Stromal cell of bone marrow (primary cell): ENCODE measurements around the gene BMP8A.
"Not testable (repeated sequence)": the region's sequence is repeated elsewhere in the genome, so short reads cannot be mapped to it uniquely, and the experiment has no call there.

Source experiments
- DNase-seq: peaks from one replicate; pipeline ENCODE4 v3.0.0-alpha.2; 2012; ENCODE audit warnings: low read depth

The BMP8A gene

GRCh38 chr1:39527190-39527579 lies 35.7 kb downstream of the BMP8A start:
- DNase-seq = not testable (repeated sequence)

- no peak for DNase-seq
Observed at GRCh38 chr1:39528082-39528481, 36.6 kb downstream of the BMP8A start.

DNA sequence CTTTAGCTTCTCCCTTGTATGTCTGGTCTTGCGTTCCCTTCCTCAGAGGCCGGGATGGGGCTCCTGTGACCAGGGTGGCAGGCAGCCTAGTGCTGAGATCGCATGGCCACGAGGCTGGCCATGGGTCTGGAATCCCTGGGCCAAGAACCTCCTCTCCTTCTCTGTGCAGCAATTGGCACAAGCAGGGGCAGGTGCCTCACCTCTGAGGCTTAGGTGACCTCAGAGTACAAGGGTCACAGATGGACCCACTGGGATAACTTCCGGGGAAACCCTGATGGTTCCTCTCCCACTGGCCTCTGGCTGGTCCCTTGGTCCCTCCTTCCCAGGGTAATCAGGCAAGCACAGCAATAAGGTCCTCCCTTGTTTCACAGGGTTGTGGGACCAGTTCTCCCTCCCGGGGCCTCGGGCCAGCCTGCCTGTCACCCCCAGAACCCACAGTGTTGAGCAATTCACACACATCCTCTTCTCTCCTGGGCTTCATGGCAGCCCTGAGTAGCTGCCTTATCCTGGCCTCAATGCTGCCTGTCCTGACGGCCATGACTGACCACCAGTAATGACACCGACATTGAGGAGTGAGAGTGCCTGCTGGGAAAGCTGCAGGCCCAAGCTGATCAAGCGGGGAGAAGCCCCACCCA lies 38.6 kb downstream of the BMP8A start:
- DNase-seq = no peak

GRCh38 chr1:39531526-39531925 lies 40.1 kb downstream of the BMP8A start:
- DNase-seq = no peak

DNA sequence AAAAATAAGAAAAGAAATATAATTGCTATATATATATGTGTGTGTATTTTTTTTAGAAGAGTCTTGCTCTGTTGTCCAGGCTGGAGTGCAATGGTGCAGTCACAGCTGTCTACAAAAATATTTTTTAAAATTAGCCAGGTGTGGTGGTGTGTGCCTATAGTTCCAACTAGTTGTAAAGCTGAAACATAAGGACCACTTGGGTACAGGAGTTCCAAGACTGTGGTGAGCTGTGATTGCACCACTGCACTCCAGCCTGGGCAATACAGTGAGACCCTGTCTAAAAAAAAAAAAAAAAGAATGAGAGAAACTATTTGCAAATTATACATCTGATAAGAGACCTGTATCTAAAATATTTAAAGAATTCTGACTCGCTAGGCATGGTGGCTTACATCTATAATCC lies 42.0 kb downstream of the BMP8A start:
- DNase-seq = no peak

- DNase-seq = no peak
Observed at GRCh38 chr1:39538531-39539251, 47.3 kb downstream of the BMP8A start.

GRCh38 chr1:39539252-39539790 lies 47.9 kb downstream of the BMP8A start:
- DNase-seq = peak; percentile 62

GRCh38 chr1:39540504-39541031 lies 49.1 kb downstream of the BMP8A start:
- peak; percentile 73 for DNase-seq

GRCh38 chr1:39542924-39543323 lies 51.5 kb downstream of the BMP8A start:
- DNase-seq = no peak

DNA sequence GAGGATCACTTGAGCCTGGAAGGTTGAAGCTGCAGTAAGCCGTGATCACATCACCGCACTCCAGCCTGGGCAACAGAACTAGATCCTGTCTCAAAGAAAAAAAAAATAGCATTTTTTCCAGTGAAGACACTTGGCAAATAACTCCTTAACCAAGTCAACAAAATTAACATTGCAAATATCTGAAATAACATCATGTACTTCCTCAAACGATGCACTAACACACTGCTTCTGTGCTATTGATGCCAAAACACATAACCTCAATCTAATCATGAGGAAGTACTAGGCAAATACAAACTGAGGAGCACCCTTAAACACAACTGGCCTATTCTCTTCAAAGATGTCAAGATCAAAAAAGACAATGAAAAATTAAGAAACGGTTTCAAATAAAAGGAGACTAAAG lies 52.9 kb downstream of the BMP8A start:
- no peak for DNase-seq

- no peak for DNase-seq
Observed at GRCh38 chr1:39545531-39545930, 54.1 kb downstream of the BMP8A start.

GRCh38 chr1:39554277-39554676 lies 62.8 kb downstream of the BMP8A start:
- DNase-seq = no peak

DNA sequence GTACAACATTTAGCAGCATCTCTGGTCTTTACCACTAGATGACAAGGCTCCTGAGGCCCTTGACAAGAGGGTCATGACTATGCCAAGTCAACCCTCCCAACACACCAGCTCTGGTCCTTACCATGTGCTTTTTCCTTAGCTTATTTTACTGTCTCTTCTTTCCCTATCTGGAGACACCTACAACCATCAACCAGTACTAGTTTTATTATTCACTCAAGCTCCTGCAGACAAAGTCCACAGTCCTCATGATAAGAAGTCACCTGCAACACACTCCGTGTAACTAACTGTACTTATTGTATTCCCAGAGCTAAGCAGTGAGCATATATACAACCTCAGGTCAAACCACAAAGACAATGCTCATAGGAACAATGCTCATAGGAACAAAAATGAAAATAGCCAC lies 69.8 kb downstream of the BMP8A start:
- DNase-seq = no peak

- DNase-seq = no peak
Observed at GRCh38 chr1:39562886-39563285, 71.5 kb downstream of the BMP8A start.

GRCh38 chr1:39563669-39564068 lies 72.2 kb downstream of the BMP8A start:
- DNase-seq = no peak

DNA sequence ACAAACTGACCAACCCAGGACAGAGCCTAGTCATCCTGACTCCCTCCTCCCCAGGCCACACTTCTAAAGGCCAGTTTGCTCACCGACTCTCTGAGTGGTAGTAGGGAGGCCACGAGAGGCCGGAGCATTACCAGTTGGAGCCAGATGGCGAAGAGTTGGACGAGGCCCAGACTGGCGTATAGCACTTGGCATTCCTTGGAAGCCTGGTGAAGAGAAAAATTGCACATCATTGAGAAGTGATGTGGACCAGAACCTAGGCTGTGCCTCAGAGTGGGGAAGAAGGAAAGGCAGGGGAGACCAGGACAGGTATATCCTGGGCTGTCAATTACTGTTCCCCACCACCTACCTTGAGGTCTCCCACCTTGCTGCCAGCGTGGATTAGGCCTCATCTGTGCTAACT lies 72.9 kb downstream of the BMP8A start:
- DNase-seq = no peak

DNA sequence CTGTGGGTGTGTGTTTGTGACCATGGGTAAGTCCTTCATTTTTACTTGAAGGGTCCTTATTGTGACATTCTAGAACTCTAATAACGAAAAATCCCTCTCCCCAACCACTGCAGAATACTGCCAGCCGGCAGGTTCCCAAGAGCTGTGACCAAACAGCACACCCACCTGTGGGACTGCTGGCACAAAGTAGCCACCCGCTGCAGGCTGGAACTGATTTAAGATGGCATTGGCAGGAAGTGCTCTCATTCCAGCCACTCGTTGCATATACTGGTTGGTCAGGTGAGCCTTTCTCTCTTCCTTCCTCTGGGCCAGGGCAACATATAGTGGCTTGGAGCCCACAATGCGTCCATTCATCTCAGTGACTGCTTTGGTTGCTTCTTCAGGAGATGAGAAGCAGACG lies 73.5 kb downstream of the BMP8A start:
- no peak for DNase-seq

- no peak for DNase-seq
Observed at GRCh38 chr1:39566441-39567137, 75.2 kb downstream of the BMP8A start.

DNA sequence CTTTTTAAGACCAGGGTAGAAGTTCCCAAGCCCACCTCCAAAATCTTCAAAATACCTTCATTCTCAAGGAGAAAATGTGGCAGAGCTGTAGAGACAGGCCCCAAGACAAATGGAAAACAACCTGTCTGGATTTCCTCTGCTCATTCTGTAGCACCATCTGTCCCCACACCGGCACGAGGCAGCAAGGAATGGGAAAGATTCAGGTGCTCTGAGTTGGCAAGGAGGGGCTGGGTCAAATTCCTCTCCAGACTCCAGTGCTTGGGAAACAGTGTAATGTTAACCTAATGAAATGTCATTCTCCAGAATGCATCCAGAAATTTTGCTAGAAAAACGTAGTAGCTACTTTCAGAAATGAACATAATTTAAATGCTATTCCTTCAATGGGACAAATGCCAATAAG lies 75.9 kb downstream of the BMP8A start:
- no peak for DNase-seq

DNA sequence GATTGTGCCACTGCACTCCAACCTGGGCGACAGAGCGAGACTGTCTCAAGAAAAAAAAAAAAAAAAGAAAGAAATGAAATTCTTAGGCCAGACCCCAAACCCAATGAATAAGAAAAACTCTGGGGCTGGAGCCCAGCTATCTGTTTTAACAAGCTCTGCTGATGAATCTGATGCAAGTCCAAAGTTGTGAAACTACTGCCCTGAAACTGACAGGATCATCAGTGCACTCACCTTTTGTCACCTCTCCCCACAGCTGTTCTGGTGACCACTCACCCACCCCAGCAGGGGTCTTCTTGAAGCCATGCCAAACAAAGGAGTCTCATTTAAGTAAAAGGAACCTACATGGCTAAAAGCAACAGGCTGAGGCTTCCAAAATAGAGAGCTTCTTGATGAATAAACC lies 76.8 kb downstream of the BMP8A start:
- DNase-seq = no peak

DNA sequence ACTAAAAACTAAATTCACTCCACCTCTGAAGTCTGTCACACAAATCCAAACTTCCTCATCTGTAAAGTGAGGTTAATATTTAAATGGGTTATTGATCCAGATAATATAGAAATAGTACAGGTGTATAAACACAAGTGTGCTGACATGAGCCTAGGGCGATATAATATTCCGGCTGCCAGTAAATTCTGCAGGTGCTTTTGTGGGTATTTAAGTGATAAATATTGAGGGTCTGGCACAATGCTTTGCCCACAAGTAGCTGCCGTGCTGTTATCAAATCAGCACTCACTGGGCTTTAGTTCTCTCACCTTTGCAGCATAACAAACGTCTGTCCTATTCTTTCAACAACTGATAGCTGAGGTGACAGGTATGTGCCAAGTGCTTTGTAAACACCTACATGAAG lies 77.6 kb downstream of the BMP8A start:
- DNase-seq = no peak

DNA sequence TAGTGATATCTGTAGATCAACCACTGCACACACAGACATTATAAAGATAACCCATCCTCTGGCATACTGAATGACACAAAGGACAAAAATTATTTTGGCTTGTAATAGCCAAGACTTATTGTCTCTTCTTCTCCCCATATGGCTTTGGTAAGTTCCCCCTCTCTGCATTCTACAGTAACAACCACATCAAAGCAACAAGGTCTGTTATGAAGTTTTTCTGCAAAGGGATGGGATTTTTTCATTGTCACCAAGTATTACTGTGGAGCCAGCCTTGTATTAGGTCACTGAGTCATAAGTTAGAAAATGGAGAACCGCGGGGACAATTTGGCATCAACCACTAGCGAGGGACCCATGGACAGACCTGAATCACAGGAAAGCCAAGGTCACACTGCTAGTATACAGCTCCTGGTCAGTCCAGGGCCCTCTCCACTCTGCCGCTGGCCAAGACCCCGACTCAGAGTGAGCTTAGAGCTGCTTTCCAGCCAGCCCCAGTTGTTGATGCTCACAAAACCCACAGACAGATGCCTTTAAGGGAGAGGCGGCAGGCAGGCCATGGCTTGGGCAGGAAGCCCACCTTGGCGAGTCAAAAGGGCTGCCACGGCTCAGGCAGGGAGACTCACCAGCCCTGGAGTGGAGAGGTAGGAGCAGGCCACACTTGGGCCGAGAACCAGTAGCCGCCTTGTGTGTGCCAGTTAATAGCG lies 79.2 kb downstream of the BMP8A start:
- DNase-seq = no peak
